HepG2 (cell line): ENCODE measurements around the gene AGT. TPM values are rescaled to one million over a fixed set of nuclear protein-coding genes. Genes with fewer than 3 reads are reported as not detected.
A peak's percentile ranks its signal among the peaks of the same experiment; 100 is the strongest.

Experiments used
- FOSL1 ChIP-seq: sonication (generic); formaldehyde crosslinking; IDR thresholded peaks from 2 replicates; pipeline ENCODE4 v1.9.0; 2021; ENCODE audit warnings: missing genetic modification reagents, borderline replicate concordance
- FOXP1 ChIP-seq, 2 experiments: fragments of 450-650 bp in 1 of 2; IDR thresholded peaks; 2 replicates each; pipeline ENCODE4 v1.6.1; 2017 to 2018; ENCODE audit warnings: antibody characterized with exemption in 1 of 2
- HNF4A ChIP-seq: sonication (generic); formaldehyde crosslinking; IDR thresholded peaks from 2 replicates; pipeline ENCODE4 v1.4.0; 2020; ENCODE audit warnings: missing genetic modification reagents
- KDM6A ChIP-seq: IDR thresholded peaks from 2 replicates; pipeline ENCODE4 v1.6.1; 2016; ENCODE audit warnings: low read depth
- PITX1 ChIP-seq: sonication (generic); formaldehyde crosslinking; IDR thresholded peaks from 2 replicates; pipeline ENCODE4 v1.5.1; 2020; ENCODE audit warnings: mild to moderate bottlenecking, missing genetic modification reagents
- ZEB1 ChIP-seq: IDR thresholded peaks from 2 replicates; pipeline ENCODE4 v1.6.1; 2012; ENCODE audit warnings: mild to moderate bottlenecking, low read depth, inconsistent platforms; ENCODE audit not compliant: insufficient replicate concordance
- ZNF546 ChIP-seq: sonication (generic); formaldehyde crosslinking; conservative IDR thresholded peaks from 2 replicates; pipeline ENCODE4 v1.8.1; 2023; ENCODE audit warnings: mild to moderate bottlenecking, missing genetic modification reagents
- ZNF709 ChIP-seq: sonication (generic); formaldehyde crosslinking; IDR thresholded peaks from 2 replicates; pipeline ENCODE4 v1.5.0; 2020; ENCODE audit warnings: mild to moderate bottlenecking, missing genetic modification reagents
- polyA plus RNA-seq, 8 experiments: library from polyadenylated mRNA; depleted of rRNA in 3 of 8; stranded (reverse) in 7 of 8; unstranded in 1 of 8; fragments of >200 nt; fragmentation: Illumina TruSeq in 4 of 8; extraction: Trizol in 4 of 8; gene quantifications; 2 replicates each; pipeline versions ENCODE4 v1.2.1 to v1.2.3, GENCODE V29; 2011 to 2016; ENCODE audit warnings: low read depth in 4 of 8, missing spikeins in 1 of 8, mixed read lengths in 1 of 8; ENCODE audit not compliant: insufficient read depth in 1 of 8
- total RNA-seq, 5 experiments: library from RNA; depleted of rRNA; stranded (reverse); fragments of >200 nt; fragmentation: Illumina TruSeq; extraction: Trizol; gene quantifications; 2 replicates each; pipeline ENCODE4 v1.2.3, GENCODE V29; 2016; ENCODE audit warnings: low read depth in 1 of 5
- TF ChIP-seq, protein P1 (sequence below): IDR thresholded peaks from 2 replicates; pipeline ENCODE4 v1.6.1; 2016; ENCODE audit warnings: missing genetic modification reagents, missing compliant biosample characterization
- TF ChIP-seq, protein P2 (sequence below): sonication (generic); formaldehyde crosslinking; IDR thresholded peaks from 2 replicates; pipeline ENCODE4 v1.5.0; 2020; ENCODE audit warnings: mild to moderate bottlenecking, missing genetic modification reagents, moderate library complexity
- TF ChIP-seq, protein P3 (sequence below): sonication (generic); formaldehyde crosslinking; IDR thresholded peaks from 2 replicates; pipeline ENCODE4 v1.5.1; 2020; ENCODE audit warnings: mild to moderate bottlenecking, missing genetic modification reagents, borderline replicate concordance

Gene AGT
- total and polyA plus RNA-seq, 2 of the 13 experiments (the other 11 are each of a cell fraction or from before 2014, with no cell fraction given) = 892 to 2,071 TPM

DNA sequence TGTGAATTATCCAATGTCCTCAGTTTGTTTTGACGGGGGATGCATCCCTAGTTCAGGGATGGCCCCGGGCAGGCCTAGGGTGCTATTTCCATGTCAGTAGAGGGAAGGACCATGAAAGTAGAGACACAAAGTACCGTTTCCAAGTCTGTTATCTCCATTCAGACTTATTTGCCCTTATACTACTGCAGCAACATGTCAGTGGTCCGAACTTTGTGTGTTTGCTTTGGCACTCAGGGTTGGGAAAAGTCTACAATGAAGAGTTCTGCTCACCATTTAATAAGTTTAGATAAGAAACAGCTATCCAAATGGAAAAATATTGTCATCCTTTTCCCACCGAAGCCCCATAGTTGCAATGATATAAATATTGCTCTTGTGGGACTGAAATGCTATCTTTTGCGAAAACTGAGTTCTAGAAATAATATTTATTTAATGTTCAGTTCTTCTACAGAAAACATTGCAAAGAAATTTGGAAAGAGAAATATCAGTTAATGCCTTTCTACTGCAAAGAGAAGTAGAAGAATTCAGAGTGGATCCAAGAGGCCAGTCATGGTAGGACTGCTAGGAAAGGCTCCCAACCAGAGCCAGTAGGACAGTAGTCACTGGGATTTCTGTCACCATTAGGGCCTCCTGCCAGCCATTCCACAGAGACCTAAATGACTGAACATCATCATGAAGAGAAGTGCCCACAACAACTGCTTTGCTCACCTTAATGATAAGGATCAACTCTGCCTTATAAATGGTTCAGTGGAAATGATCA is 11.5 kb upstream of the AGT start (continued):
- TF ChIP-seq, protein P1, sequence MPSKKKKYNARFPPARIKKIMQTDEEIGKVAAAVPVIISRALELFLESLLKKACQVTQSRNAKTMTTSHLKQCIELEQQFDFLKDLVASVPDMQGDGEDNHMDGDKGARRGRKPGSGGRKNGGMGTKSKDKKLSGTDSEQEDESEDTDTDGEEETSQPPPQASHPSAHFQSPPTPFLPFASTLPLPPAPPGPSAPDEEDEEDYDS (CRISPR knock-in tag) = peak; percentile 48; the same call in 1 of the 2 replicates
- TF ChIP-seq ZNF709 (CRISPR knock-in tag) = no peak
- TF ChIP-seq HNF4A (CRISPR knock-in tag) = peak; percentile 89
- no peak for TF ChIP-seq FOXP1 (IDR thresholded peaks at IDR 0.05)
- TF ChIP-seq FOXP1 (CRISPR knock-in tag; IDR thresholded peaks at IDR 0.05) = peak; percentile 64
- TF ChIP-seq ZEB1 = no peak
- TF ChIP-seq PITX1 (CRISPR knock-in tag) = peak; percentile 52; the same call in 1 of the 2 replicates
- TF ChIP-seq, protein P2, sequence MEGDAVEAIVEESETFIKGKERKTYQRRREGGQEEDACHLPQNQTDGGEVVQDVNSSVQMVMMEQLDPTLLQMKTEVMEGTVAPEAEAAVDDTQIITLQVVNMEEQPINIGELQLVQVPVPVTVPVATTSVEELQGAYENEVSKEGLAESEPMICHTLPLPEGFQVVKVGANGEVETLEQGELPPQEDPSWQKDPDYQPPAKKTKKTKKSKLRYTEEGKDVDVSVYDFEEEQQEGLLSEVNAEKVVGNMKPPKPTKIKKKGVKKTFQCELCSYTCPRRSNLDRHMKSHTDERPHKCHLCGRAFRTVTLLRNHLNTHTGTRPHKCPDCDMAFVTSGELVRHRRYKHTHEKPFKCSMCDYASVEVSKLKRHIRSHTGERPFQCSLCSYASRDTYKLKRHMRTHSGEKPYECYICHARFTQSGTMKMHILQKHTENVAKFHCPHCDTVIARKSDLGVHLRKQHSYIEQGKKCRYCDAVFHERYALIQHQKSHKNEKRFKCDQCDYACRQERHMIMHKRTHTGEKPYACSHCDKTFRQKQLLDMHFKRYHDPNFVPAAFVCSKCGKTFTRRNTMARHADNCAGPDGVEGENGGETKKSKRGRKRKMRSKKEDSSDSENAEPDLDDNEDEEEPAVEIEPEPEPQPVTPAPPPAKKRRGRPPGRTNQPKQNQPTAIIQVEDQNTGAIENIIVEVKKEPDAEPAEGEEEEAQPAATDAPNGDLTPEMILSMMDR (CRISPR knock-in tag) = no peak
- TF ChIP-seq, protein P3, sequence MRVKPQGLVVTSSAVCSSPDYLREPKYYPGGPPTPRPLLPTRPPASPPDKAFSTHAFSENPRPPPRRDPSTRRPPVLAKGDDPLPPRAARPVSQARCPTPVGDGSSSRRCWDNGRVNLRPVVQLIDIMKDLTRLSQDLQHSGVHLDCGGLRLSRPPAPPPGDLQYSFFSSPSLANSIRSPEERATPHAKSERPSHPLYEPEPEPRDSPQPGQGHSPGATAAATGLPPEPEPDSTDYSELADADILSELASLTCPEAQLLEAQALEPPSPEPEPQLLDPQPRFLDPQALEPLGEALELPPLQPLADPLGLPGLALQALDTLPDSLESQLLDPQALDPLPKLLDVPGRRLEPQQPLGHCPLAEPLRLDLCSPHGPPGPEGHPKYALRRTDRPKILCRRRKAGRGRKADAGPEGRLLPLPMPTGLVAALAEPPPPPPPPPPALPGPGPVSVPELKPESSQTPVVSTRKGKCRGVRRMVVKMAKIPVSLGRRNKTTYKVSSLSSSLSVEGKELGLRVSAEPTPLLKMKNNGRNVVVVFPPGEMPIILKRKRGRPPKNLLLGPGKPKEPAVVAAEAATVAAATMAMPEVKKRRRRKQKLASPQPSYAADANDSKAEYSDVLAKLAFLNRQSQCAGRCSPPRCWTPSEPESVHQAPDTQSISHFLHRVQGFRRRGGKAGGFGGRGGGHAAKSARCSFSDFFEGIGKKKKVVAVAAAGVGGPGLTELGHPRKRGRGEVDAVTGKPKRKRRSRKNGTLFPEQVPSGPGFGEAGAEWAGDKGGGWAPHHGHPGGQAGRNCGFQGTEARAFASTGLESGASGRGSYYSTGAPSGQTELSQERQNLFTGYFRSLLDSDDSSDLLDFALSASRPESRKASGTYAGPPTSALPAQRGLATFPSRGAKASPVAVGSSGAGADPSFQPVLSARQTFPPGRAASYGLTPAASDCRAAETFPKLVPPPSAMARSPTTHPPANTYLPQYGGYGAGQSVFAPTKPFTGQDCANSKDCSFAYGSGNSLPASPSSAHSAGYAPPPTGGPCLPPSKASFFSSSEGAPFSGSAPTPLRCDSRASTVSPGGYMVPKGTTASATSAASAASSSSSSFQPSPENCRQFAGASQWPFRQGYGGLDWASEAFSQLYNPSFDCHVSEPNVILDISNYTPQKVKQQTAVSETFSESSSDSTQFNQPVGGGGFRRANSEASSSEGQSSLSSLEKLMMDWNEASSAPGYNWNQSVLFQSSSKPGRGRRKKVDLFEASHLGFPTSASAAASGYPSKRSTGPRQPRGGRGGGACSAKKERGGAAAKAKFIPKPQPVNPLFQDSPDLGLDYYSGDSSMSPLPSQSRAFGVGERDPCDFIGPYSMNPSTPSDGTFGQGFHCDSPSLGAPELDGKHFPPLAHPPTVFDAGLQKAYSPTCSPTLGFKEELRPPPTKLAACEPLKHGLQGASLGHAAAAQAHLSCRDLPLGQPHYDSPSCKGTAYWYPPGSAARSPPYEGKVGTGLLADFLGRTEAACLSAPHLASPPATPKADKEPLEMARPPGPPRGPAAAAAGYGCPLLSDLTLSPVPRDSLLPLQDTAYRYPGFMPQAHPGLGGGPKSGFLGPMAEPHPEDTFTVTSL (CRISPR knock-in tag) = peak; percentile 79; the same call in 1 of the 2 replicates
- TF ChIP-seq FOSL1 (CRISPR knock-in tag) = no peak
- TF ChIP-seq ZNF546 (CRISPR knock-in tag) = no peak
- TF ChIP-seq KDM6A = peak; percentile 50; the same call in 1 of the 2 replicates
